Mucosa of descending colon (tissue), 3 donors: ENCODE results near the gene ASB15. TPM values are rescaled to one million over a fixed set of nuclear protein-coding genes. Genes with fewer than 3 reads are reported as not detected.

Source experiments
- ATAC-seq: fragments of 200-7000 bp; cut with Tn5 transposase; one replicate; pipeline ENCODE4 v1.9.1; 2020; ENCODE audit warnings: mild to moderate bottlenecking, moderate library complexity
- DNase-seq, 3 donors: peaks; one replicate each; pipeline ENCODE4 v3.0.0-alpha.2; 2020
- H3K36me3 ChIP-seq: fragments of 200-600 bp; one replicate; pipeline ENCODE4 v1.8.0; 2021; ENCODE audit warnings: low read depth, mild to moderate bottlenecking
- H3K4me1 ChIP-seq: fragments of 200-600 bp; one replicate; pipeline ENCODE4 v1.8.0; 2021; ENCODE audit warnings: low read depth, mild to moderate bottlenecking
- H3K4me3 ChIP-seq: fragments of 200-600 bp; one replicate; pipeline ENCODE4 v1.8.0; 2021; ENCODE audit warnings: mild to moderate bottlenecking
- H3K9me3 ChIP-seq: fragments of 200-600 bp; one replicate; pipeline ENCODE4 v1.8.0; 2021; ENCODE audit warnings: mild to moderate bottlenecking
- intact Hi-C, 2 donors: fragments of 100-400 bp; cut with DNase I in 1 of 2; cut with micrococcal nuclease in 1 of 2; formaldehyde crosslinking; loops; one replicate each; pipeline versions ENCODE4 v1.11.0 to v1.11.1; 2022; cut with DNase I, micrococcal nuclease
- total RNA-seq, 3 donors: library from RNA; stranded (reverse); fragmentation: NEBNext Ultra II Directional in 2 of 3; extraction: Animal tissue kit (Norgen Biotek cat#: 25700) in 2 of 3; gene quantifications; one replicate each; pipeline versions ENCODE4 v1.2.1 to v1.2.4, GENCODE V29; 2021 to 2023
- TF ChIP-seq, protein P1 (sequence below): fragments of 200-600 bp; IDR thresholded peaks from one replicate; pipeline ENCODE4 v1.8.0; 2022; ENCODE audit warnings: antibody characterized with exemption, mild to moderate bottlenecking
- donor health status: DM: no; HTN: no; CAD: no; lungs with moderate emphysema.
- donor health status: DM: no; HTN: no; CAD: no.
- donor health status: DM: no; HTN: yes; CAD: no.

Gene ASB15
- total RNA-seq, 3 donors from 2014 or later, result not detected

GRCh38 chr7:123608991-123609882 lies 7.6 kb downstream of the ASB15 start:
- Histone ChIP-seq H3K4me1 (no peaks in the 10 kb centered on the region), H3K36me3 (no peaks in the 10 kb centered on the region), H3K9me3 (no peaks in the 10 kb centered on the region), H3K4me3 (no peak overlapping the region)
- TF ChIP-seq, protein P1, sequence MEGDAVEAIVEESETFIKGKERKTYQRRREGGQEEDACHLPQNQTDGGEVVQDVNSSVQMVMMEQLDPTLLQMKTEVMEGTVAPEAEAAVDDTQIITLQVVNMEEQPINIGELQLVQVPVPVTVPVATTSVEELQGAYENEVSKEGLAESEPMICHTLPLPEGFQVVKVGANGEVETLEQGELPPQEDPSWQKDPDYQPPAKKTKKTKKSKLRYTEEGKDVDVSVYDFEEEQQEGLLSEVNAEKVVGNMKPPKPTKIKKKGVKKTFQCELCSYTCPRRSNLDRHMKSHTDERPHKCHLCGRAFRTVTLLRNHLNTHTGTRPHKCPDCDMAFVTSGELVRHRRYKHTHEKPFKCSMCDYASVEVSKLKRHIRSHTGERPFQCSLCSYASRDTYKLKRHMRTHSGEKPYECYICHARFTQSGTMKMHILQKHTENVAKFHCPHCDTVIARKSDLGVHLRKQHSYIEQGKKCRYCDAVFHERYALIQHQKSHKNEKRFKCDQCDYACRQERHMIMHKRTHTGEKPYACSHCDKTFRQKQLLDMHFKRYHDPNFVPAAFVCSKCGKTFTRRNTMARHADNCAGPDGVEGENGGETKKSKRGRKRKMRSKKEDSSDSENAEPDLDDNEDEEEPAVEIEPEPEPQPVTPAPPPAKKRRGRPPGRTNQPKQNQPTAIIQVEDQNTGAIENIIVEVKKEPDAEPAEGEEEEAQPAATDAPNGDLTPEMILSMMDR, result no peak
- ATAC-seq (no peak), DNase-seq (no peak)
- intact Hi-C loops, result no loop called here

GRCh38 chr7:123609883-123610239 lies 8.2 kb downstream of the ASB15 start:
- DNase-seq (no peak), ATAC-seq (no peak)
- intact Hi-C loops, result no loop called here
- H3K4me3 ChIP-seq, result no peak overlapping the region
- TF ChIP-seq, protein P1, result no peak
- no peaks in the 10 kb centered on the region for H3K4me1 ChIP-seq
- no peaks in the 10 kb centered on the region for H3K9me3 ChIP-seq
- H3K36me3 ChIP-seq, result no peaks in the 10 kb centered on the region

DNA sequence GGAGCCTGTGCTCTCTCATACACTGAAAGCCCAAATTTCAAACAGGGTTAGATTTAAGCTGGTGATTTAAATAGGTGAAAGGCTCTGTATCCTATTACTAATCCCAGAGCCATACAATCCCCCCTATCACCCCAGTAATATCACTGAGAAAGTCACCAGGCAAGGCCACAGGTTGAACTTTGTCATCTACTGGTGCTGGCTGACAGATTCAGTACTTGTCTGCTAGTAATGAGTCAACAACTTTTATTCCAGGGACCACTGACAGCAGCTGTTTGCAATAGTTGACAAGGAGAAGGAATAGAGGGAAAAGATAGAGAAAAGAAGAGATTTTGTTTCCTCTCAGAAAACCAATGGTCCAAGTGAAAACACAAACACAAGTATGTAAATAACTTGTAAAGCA lies 10.4 kb downstream of the ASB15 start:
- no peak for ATAC-seq
- TF ChIP-seq, protein P1, result no peak
- H3K4me1 ChIP-seq, result no peaks in the 10 kb centered on the region
- no peaks in the 10 kb centered on the region for H3K36me3 ChIP-seq
- DNase-seq, result no peak
- H3K9me3 ChIP-seq, result no peaks in the 10 kb centered on the region
- H3K4me3 ChIP-seq, result no peak overlapping the region
- intact Hi-C loops, result no loop called here

- ATAC-seq, result no peak
- Histone ChIP-seq H3K4me1 (no peaks in the 10 kb centered on the region), H3K36me3 (no peaks in the 10 kb centered on the region), H3K4me3 (no peak overlapping the region), H3K9me3 (no peaks in the 10 kb centered on the region)
- TF ChIP-seq, protein P1, result no peak
- no peak for DNase-seq
- intact Hi-C loops, result no loop called here
These were observed 13.7 kb downstream of the ASB15 start for GRCh38 chr7:123615344-123615743.

DNA sequence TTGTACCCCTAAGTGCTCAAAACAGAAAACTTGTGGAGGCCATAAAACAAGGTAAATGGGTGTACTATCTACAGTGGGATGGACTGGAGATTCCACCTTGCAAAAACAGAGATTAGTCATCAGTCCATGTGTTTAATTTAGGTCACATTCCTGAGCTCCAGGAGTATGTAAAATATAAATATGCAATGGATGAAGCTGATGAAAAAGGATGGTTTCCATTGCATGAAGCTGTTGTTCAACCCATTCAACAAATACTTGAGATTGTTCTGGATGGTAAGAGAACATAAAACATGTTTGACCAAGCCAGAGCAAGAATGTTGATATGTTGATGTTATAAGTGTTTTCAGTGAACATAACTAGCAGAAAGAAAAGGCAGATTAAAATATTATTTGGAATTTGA lies 14.6 kb downstream of the ASB15 start:
- no peak for ATAC-seq
- H3K4me1 ChIP-seq, result no peaks in the 10 kb centered on the region
- intact Hi-C loops, result no loop called here

More for the DNA sequence above, 14.6 kb downstream of the ASB15 start:
- Histone ChIP-seq H3K36me3 (no peaks in the 10 kb centered on the region), H3K4me3 (no peak overlapping the region), H3K9me3 (no peaks in the 10 kb centered on the region)
- TF ChIP-seq, protein P1, result no peak
- no peak for DNase-seq
